ELR (cell line): ENCODE data around the gene HEATR5A.
A peak's percentile ranks its signal among the peaks of the same experiment; 100 is the strongest.
"Not testable (repeated sequence)": the region's sequence is repeated elsewhere in the genome, so short reads cannot be mapped to it uniquely, and the experiment has no call there.

Experiments
- DNase-seq: peaks from one replicate; pipeline ENCODE4 v3.0.0-alpha.2; 2015; ENCODE audit warnings: low read depth

HEATR5A gene

DNA sequence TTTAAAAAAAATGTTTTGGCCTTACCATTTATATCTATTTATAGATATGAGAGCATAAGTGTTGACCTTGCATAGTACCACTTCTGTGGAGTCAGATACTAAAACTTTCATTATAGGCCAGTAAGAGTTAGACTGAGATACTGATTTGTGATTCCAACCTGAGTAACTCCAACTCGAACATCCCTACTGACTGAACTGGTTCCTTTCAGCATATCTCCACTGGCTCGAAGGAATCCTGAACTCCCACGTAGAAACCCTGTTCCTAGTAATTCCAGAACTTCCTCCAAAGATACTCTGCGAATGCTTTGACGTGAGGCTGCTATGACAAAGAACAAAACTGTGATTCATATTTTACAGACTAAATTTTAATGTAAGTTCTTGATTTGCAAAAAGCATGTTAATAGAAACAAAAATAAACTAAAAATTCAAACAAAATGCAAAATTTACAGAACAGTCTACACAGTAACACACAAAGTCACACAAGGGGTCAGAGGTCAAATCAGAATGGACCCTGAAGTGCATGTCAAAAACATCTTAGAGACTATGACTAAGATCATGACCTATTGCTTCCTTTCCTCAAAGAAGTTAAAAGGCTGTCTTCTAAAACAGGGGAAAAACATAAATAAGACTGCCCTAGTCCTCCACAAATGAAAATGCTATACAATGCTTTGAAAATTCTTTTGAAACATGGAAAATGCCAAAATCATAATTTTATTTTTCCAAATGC, 31.5 kb downstream of the HEATR5A start:
- DNase-seq = no peak

DNA sequence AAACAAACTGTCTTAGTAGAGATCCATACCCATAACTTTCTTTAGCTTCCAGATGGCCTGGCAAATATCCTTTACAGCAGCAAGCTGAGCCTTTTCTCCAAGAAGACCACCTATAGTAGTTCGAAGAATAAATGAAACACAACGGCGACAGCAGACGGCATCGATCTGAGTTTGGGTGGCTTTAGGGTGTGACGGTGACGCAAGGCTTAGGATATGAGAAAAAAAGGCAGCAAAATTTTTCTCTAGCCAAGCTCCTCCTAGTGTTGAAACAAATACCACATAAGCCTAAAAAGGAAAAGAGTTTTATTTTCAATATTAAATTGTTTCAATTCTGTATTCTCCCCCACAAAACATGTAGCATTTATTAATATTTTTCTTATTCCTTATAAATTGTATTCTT, 33.3 kb downstream of the HEATR5A start:
- no peak for DNase-seq

DNA sequence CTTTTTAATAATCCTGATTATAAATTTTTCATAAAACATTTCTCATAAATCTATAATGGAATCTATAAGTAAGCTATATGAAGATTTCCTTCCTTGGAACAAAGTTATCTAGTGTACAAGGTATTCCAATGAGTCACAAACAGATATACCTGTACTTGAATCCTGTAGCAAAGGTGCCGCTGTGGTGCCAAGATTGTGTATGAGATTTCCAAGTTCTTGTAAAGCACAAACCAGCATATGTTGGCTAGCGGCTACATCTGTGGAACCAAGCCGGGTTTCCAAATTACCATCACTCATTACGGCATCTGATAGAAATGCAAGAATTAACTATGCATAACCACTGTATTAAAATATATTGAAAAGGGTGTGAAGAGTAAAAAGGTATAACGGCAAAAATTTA, 34.1 kb downstream of the HEATR5A start:
- no peak for DNase-seq

DNA sequence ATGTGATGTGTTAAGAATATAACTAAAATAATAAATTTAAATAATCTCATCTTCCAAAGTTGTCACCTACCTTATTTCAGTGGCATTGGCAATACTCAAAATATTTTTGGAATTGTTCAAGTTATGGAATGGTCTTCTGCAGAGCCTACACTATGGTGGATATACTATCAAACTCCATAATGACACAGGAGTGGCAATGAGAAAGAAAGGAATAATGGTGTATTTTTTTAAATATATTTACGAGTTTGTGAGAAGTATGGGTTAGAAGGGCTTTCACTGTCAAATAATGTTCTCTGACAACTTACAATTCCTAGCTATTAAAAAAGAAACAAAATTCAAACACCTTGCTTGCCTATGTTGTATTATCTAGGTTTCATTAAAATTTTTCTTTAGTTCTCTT, 38.1 kb downstream of the HEATR5A start:
- DNase-seq = no peak

- peak; percentile 15 for DNase-seq
Observed at GRCh38 chr14:31380106-31380505, 40.2 kb downstream of the HEATR5A start.

GRCh38 chr14:31379125-31379947, 41.0 kb downstream of the HEATR5A start:
- not testable (repeated sequence) for DNase-seq

- no peak for DNase-seq
Observed at GRCh38 chr14:31377433-31377832, 42.9 kb downstream of the HEATR5A start.

- no peak for DNase-seq
Observed at GRCh38 chr14:31371646-31372045, 48.7 kb downstream of the HEATR5A start.

DNA sequence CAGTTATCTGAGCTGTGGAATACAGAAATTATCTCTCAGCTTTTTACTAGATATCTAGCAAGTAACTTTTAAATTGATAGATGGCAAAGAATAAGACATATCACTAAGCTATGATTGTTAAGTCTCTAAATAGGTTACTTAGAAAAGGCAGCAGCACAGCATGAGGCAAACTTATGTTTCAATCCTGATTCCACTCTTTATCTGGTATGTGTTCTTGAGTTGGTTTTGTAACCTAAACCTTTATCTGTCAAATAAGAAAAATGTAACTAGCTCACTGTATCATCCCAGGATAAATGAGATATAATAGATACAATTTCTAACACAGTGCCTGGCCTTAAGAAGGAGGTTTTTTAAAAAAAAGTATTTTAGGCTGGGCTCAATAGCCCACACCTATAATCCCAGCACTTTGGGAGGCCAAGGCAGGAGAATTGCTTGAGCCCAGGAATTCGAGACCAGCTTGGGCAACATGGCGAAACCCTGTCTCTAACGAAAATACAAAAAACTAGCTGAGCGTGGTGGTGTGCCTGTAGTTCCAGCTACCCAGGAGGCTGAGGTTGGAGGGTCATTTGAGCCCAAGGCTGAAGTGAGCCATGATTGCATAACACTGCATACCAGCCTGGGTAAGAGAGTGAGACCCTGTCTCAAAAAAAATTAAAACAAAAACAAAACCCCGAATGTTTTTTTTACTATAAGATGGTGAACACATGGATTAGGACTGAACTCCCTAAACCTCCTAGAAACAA, 56.8 kb downstream of the HEATR5A start:
- no peak for DNase-seq

GRCh38 chr14:31362746-31363145, 57.6 kb downstream of the HEATR5A start:
- peak; percentile 15 for DNase-seq

DNA sequence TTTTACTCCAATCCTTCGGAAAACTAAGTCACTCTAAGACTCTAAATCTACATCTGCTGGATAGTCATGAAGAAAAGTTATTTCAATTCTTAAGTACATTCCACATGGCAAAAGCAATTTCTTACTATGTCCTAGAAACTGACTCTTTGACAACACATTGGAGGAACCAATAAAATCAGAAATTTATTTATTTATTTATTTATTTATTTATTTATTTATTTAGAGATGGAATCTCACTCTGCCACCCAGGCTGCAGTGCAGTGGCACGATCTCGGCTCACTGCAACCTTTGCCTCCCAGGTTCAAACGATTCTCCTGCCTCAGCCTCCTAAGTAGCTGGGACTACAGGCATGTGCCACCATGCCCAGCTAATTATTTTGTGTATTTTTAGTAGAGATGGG, 58.6 kb downstream of the HEATR5A start:
- not testable (repeated sequence) for DNase-seq

DNA sequence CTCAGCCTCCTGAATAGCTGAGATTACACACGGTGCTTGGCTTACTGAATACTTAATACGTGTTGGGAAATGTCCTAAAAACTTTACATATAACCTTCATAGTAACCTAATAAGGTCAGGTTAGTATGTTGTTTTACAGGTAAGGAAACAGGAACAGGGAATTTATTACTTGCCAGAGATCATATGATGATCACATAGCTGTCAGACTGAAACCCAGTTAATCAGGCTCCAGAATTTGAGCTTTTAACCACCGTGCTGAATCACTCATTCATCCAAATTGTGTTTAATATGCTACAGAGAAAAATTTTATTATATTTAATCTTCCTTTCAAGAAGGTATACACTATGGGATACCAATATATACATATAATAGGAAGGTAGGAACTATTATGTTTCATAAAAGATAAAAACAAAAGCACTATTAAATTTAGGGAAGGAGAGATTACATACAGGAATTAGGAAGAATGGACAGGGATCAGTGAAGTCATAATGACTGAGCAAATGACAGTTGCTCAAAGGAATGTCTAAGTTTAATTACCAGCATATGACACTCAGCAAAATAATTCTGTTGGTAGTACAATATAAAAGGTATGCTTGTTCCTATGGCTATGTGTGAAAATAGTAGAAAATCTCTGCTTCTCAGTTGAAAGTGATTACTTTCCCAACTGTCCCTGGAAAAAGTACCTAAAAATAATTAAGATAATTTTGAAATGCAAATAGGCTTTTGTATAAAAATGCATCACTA, 59.3 kb downstream of the HEATR5A start:
- DNase-seq = peak; percentile 87

GRCh38 chr14:31357279-31357678, 63.1 kb downstream of the HEATR5A start:
- peak; percentile 64 for DNase-seq

- no peak for DNase-seq
Observed at GRCh38 chr14:31346097-31346496, 74.3 kb downstream of the HEATR5A start.

- DNase-seq = no peak
Observed at GRCh38 chr14:31341280-31341679, 79.1 kb downstream of the HEATR5A start.

DNA sequence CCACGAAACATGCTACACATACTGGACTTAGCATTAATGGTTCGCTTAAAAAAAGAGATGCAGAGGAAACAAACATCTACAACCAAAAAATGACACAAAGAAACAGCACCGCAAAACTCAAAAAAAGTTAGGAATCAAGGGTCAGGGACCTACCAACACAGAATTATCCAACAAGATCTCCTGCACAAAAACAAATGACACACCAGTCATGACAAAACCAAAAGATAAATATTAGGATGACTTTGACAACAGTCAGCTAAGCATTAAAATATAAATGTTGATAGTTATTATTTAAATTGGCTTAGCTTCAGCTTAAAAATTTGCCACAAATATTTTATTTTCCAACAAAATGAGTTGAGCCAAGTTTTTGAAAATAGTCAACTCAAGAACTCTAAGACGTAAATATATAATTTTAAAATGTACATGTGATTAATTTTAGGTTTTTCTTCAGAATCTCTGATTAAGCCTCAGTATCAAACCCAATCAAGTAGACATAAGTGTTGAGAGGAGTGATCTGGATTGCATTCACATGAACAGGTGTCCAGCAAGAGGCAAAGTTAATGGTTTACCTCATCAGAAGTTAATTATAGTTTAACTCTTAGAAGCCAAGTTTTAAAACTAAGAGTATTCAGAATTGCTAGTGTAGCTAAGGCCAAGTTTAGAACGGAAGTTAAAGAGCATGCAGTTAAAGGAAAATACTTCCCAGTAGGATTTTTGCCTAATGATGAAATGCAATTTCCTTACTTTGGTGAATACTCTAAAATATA, 79.9 kb downstream of the HEATR5A start:
- no peak for DNase-seq

DNA sequence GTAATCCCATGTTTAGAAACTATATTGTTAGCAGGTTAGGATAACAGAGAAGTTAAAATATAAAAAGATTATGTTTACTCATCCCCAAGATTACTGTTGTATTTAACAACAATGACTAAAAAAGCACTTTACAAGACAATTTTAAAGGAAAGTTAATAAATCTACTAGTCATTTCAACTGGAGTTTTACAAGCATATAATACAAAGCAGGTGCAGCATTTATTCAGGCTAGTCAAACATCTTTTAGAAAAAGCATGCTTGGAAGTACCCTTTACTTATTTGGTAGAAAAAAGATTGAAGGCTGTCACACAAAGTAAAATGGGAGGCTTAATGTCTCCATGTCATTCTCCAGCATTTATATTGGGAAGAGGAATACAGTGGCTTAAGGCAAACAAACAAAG, 80.6 kb downstream of the HEATR5A start:
- DNase-seq = no peak

DNA sequence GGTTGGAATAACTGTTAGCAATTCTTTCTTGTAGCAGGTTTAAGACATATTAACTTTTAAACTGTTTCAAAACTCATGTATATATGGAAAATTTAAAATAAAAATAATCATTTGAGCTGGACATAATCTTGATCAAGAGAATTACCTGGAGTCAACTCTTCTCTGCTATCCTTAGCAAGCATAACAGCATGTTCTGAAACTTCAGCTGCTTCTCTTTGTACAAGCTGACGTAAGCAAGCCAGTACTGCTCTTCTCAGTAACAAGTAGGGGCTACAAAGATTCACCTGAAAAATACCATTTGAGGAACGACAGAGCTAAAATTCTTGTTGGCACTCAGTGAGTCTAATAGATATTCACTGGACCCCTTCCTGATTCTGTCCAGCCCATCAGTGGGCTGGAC, 83.0 kb downstream of the HEATR5A start:
- no peak for DNase-seq

GRCh38 chr14:31336646-31337045, 83.7 kb downstream of the HEATR5A start:
- peak; percentile 76 for DNase-seq

GRCh38 chr14:31331395-31331794, 89.0 kb downstream of the HEATR5A start:
- not testable (repeated sequence) for DNase-seq

GRCh38 chr14:31329876-31330521, 90.4 kb downstream of the HEATR5A start:
- DNase-seq = not testable (repeated sequence)
